HepG2 (cell line): Measurements from ENCODE around the gene TUT1. TPM values are rescaled to one million over a fixed set of nuclear protein-coding genes. Genes with fewer than 3 reads are reported as not detected.

Experiments used
- ATAC-seq: fragments of 200-7000 bp; cut with Tn5 transposase; 3 replicates; pipeline ENCODE4 v1.9.1; 2020; ENCODE audit warnings: mild to moderate bottlenecking, moderate library complexity
- BruUV-seq: library from RNA; stranded (reverse); fragments of 400-500 nt; replicated peaks from 2 replicates; lab custom pipeline; 2021; lab: Mats Ljungman, UMichigan
- CTCF ChIA-PET: fragments of 300-600 bp; formaldehyde crosslinking; extraction: SDS; loops from one replicate; lab custom pipeline; 2021; ENCODE audit warnings: low total read pairs, inconsistent platforms, low intra/inter-chr PET ratio; lab: Yijun Ruan, JAX
- POLR2A ChIA-PET: fragments of 350-600 bp; sonication (Branson Sonifier 250); formaldehyde crosslinking; loops from one replicate; lab custom pipeline; 2020; ENCODE audit warnings: antibody characterized with exemption, inconsistent platforms; lab: Yijun Ruan, JAX
- DNase-seq: peaks from one replicate; pipeline ENCODE4 v3.0.0-alpha.2; 2015; ENCODE audit warnings: low spot score
- FAIRE-seq: peaks from 3 replicates; lab custom pipeline; 2011; peaks lifted over from hg19 to GRCh38; lab: Jason Lieb, UNC
- H2AFZ ChIP-seq: one replicate; pipeline ENCODE4 v1.6.1; 2011; ENCODE audit warnings: low read length, inconsistent platforms
- H3K27ac ChIP-seq: fragments of 300-600 bp; 3 replicates; pipeline ENCODE4 v1.8.0; 2011; ENCODE audit warnings: mixed run types, mild to moderate bottlenecking, mixed read lengths, low read length, inconsistent platforms; ENCODE audit not compliant: insufficient read depth; ENCODE audit errors: extremely low read length
- H3K27me3 ChIP-seq, 2 experiments: fragments of 200-600 bp in 1 of 2; 2 replicates in 1 of 2; 3 replicates in 1 of 2; pipeline versions ENCODE4 v1.6.0 to v1.8.0; 2011; ENCODE audit warnings: low read length in 2 of 2, mild to moderate bottlenecking in 2 of 2, moderate library complexity in 2 of 2, inconsistent platforms in 1 of 2; ENCODE audit not compliant: insufficient read depth in 2 of 2, control insufficient read depth in 1 of 2
- H3K36me3 ChIP-seq, 2 experiments: fragments of 200-600 bp in 1 of 2; replicated peaks in 1 of 2; 2 replicates in 1 of 2; 3 replicates in 1 of 2; pipeline versions ENCODE4 v1.5.1 to v1.8.0; 2011; ENCODE audit warnings: low read length in 2 of 2, inconsistent platforms in 1 of 2; ENCODE audit not compliant: insufficient read depth in 2 of 2, control insufficient read depth in 1 of 2
- H3K4me1 ChIP-seq: 2 replicates; pipeline ENCODE4 v1.5.1; 2012; ENCODE audit warnings: low read length, inconsistent platforms; ENCODE audit not compliant: insufficient read depth
- H3K4me2 ChIP-seq: 2 replicates; pipeline ENCODE4 v1.6.0; 2011; ENCODE audit warnings: low read depth, low read length, inconsistent platforms
- H3K4me3 ChIP-seq, 3 experiments: fragments of 200-600 bp in 1 of 3; sonication (generic), shearing (Covaris generic) in 1 of 3; replicated peaks in 1 of 3; 2 replicates each; pipeline ENCODE4 v1.5.1; 2011 to 2016; ENCODE audit warnings: low read length in 3 of 3, inconsistent platforms in 2 of 3, low read depth in 2 of 3, mild to moderate bottlenecking in 2 of 3, control low read depth in 1 of 3, mixed read lengths in 1 of 3; ENCODE audit not compliant: insufficient read depth in 1 of 3
- H3K79me2 ChIP-seq: one replicate; pipeline ENCODE4 v1.6.1; 2011; ENCODE audit warnings: low read length, inconsistent platforms; ENCODE audit not compliant: insufficient read depth
- H3K9ac ChIP-seq: 2 replicates; pipeline ENCODE4 v1.6.0; 2011; ENCODE audit warnings: mild to moderate bottlenecking, low read depth, low read length, inconsistent platforms; ENCODE audit not compliant: insufficient read depth
- H3K9me3 ChIP-seq: 2 replicates; pipeline ENCODE4 v1.5.1; 2012; ENCODE audit warnings: mild to moderate bottlenecking, low read length
- H4K20me1 ChIP-seq: 2 replicates; pipeline ENCODE4 v1.6.0; 2011; ENCODE audit warnings: inconsistent platforms, mild to moderate bottlenecking, low read length, moderate library complexity; ENCODE audit not compliant: insufficient read depth
- GTF3A ChIP-seq: sonication (generic); formaldehyde crosslinking; conservative IDR thresholded peaks from 2 replicates; pipeline ENCODE4 v1.4.0; 2020; ENCODE audit warnings: mild to moderate bottlenecking, missing genetic modification reagents
- MTF1 ChIP-seq: sonication (generic); formaldehyde crosslinking; IDR thresholded peaks from 2 replicates; pipeline ENCODE4 v1.5.0; 2020; ENCODE audit warnings: missing genetic modification reagents
- RFX3 ChIP-seq: IDR thresholded peaks from 2 replicates; pipeline ENCODE4 v1.6.1; 2016; ENCODE audit warnings: missing biosample characterization, missing genetic modification reagents
- SSRP1 ChIP-seq: IDR thresholded peaks from 2 replicates; pipeline ENCODE4 v1.6.1; 2016; ENCODE audit warnings: control low read depth
- TCF7L2 ChIP-seq: IDR thresholded peaks from 2 replicates; pipeline ENCODE4 v1.6.1; 2011; ENCODE audit warnings: mild to moderate bottlenecking, low read depth, low read length, moderate library complexity
- YY1 ChIP-seq: IDR thresholded peaks from 2 replicates; pipeline ENCODE4 v1.6.1; 2011; ENCODE audit warnings: low read length, low read depth, moderate library complexity, mild to moderate bottlenecking; ENCODE audit not compliant: insufficient read depth, insufficient replicate concordance
- ZNF101 ChIP-seq: sonication (generic); formaldehyde crosslinking; IDR thresholded peaks from 2 replicates; pipeline ENCODE4 v1.4.0; 2020; ENCODE audit warnings: mild to moderate bottlenecking, low read depth, missing genetic modification reagents, borderline replicate concordance
- ZNF264 ChIP-seq: sonication (generic); formaldehyde crosslinking; IDR thresholded peaks from 2 replicates; pipeline ENCODE4 v1.4.0; 2020; ENCODE audit warnings: missing genetic modification reagents
- ZNF629 ChIP-seq: sonication (generic); formaldehyde crosslinking; conservative IDR thresholded peaks from 2 replicates; pipeline ENCODE4 v1.5.0; 2020; ENCODE audit warnings: missing genetic modification reagents
- WGBS: methylation state at CpG from one replicate; pipeline ENCODE4 v1.1.6; 2017; ENCODE audit warnings: low lambda C conversion rate; 5-methylcytosine and 5-hydroxymethylcytosine counted together
- in situ Hi-C: cut with HindIII; loops from 2 replicates; pipeline ENCODE4 v1.10.0; 2017; ENCODE audit warnings: low pct_unique_long_range_greater_than_20kb; ENCODE audit not compliant: extremely low pct_ligation_motif_present
- intact Hi-C: fragments of 100-400 bp; cut with micrococcal nuclease; formaldehyde crosslinking; loops from one replicate; pipeline ENCODE4 v1.10.0; 2022; ENCODE audit not compliant: unreplicated experiment
- polyA plus RNA-seq, 8 experiments: library from polyadenylated mRNA; depleted of rRNA in 3 of 8; stranded (reverse) in 7 of 8; unstranded in 1 of 8; fragments of >200 nt; fragmentation: Illumina TruSeq in 4 of 8; extraction: Trizol in 4 of 8; gene quantifications; 2 replicates each; pipeline versions ENCODE4 v1.2.1 to v1.2.3, GENCODE V29; 2011 to 2016; ENCODE audit warnings: low read depth in 4 of 8, missing spikeins in 1 of 8, mixed read lengths in 1 of 8; ENCODE audit not compliant: insufficient read depth in 1 of 8
- total RNA-seq, 5 experiments: library from RNA; depleted of rRNA; stranded (reverse); fragments of >200 nt; fragmentation: Illumina TruSeq; extraction: Trizol; gene quantifications; 2 replicates each; pipeline ENCODE4 v1.2.3, GENCODE V29; 2016; ENCODE audit warnings: low read depth in 1 of 5
- TF ChIP-seq, protein P1 (sequence below): sonication (generic); formaldehyde crosslinking; IDR thresholded peaks from 2 replicates; pipeline ENCODE4 v1.8.0; 2022; ENCODE audit warnings: mild to moderate bottlenecking, missing genetic modification reagents, borderline replicate concordance
- TF ChIP-seq, protein P2 (sequence below): sonication (generic); formaldehyde crosslinking; IDR thresholded peaks from 2 replicates; pipeline ENCODE4 v1.4.0; 2020; ENCODE audit warnings: mild to moderate bottlenecking, low read depth, missing genetic modification reagents

The TUT1 gene
- total and polyA plus RNA-seq, 2 of the 13 experiments (the other 11 are each of a cell fraction or from before 2014, with no cell fraction given) = 9.7 to 14.3 TPM

DNA sequence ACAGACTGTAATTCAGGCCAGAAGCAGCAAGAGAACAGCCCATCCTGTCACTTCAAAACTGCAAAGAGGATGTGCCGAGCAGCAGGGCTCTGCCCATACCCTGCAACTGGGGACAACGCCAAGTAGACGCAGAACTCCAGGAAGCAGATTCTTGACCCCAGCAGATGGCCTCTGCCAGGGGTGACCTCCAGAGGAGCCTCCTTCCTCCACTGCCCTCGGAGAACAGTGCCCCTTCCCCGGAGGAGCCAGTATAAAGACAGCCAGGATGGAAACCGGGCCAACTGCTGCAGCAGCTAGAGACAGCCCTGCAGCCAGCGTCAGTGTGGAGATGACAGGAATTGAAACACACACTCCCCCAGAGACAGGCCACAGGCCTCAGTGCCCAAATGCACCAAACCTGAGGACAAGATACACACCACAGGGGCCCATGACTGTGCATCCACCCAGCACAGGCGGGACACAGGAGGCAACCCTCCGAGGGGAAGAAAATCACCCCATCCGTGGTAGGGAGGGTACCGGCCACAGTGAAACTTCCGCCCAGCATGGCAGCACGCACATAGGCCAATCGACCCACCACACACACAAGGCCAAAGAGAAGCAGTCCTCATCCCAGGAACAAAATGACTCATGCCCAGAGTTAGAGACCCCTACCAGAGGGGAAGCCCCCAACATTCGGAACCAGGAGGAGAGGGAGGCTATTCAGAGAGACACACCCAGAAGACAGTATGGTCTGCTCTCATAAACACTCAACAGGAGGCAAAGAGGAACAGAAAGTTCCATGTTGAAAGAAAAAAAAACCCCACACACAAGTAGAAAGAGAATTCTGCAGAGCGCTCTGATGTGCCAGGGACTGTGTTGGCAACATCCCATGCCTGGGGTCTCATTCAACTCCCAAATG is 50.3 kb downstream of the TUT1 start:
- BruUV-seq = no TSS peak
- peaks cover 89% of the 10 kb centered on the region for H3K79me2 ChIP-seq
- FAIRE-seq (no peak), DNase-seq (no peak), ATAC-seq (no peak)
- no peak overlapping the region for H3K4me3 ChIP-seq
- H3K36me3 ChIP-seq = peaks cover 7 to 8% of the 10 kb centered on the region in 2 experiments; a peak in 4 of 5 replicates
- H3K9me3 ChIP-seq = no peaks in the 10 kb centered on the region
- no peak overlapping the region for H3K27ac ChIP-seq
- WGBS = 94% methylated on average over 6 of the region's 16 CpGs
- ChIA-PET CTCF (no interaction called here), POLR2A (interaction anchor here (0.8 kb wide), 1 partner anchor 124 kb away, joined by 3 read pairs; the partner anchor contains the start of genes C11orf98 and CSKMT)
- intact Hi-C loops (loop anchor here (10.0 kb wide), 1 partner anchor 146 kb away; no protein-coding TSS in a partner anchor), in situ Hi-C loops (loop anchor here (5.0 kb wide), 1 partner anchor 34 kb away; no protein-coding TSS in a partner anchor)
- no peak overlapping the region for H3K4me2 ChIP-seq
- no peak overlapping the region for H3K9ac ChIP-seq
- peaks cover 57% of the 10 kb centered on the region for H3K4me1 ChIP-seq
- no peak overlapping the region for H2AFZ ChIP-seq
- TF ChIP-seq, protein P1, sequence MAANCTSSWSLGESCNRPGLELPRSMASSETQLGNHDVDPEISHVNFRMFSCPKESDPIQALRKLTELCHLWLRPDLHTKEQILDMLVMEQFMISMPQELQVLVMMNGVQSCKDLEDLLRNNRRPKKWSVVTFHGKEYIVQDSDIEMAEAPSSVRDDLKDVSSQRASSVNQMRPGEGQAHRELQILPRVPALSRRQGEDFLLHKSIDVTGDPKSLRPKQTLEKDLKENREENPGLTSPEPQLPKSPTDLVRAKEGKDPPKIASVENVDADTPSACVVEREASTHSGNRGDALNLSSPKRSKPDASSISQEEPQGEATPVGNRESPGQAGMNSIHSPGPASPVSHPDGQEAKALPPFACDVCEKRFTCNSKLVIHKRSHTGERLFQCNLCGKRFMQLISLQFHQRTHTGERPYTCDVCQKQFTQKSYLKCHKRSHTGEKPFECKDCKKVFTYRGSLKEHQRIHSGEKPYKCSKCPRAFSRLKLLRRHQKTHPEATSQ = no peak
- TF ChIP-seq GTF3A (no peak), ZNF629 (no peak), RFX3 (CRISPR knock-in tag) (no peak), ZNF101 (CRISPR knock-in tag) (no peak), TCF7L2 (no peak), SSRP1 (CRISPR knock-in tag) (no peak), YY1 (no peak), MTF1 (CRISPR knock-in tag) (no peak), ZNF264 (no peak)
- TF ChIP-seq, protein P2, sequence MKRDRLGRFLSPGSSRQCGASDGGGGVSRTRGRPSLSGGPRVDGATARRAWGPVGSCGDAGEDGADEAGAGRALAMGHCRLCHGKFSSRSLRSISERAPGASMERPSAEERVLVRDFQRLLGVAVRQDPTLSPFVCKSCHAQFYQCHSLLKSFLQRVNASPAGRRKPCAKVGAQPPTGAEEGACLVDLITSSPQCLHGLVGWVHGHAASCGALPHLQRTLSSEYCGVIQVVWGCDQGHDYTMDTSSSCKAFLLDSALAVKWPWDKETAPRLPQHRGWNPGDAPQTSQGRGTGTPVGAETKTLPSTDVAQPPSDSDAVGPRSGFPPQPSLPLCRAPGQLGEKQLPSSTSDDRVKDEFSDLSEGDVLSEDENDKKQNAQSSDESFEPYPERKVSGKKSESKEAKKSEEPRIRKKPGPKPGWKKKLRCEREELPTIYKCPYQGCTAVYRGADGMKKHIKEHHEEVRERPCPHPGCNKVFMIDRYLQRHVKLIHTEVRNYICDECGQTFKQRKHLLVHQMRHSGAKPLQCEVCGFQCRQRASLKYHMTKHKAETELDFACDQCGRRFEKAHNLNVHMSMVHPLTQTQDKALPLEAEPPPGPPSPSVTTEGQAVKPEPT (CRISPR knock-in tag) = no peak
- H3K27me3 ChIP-seq = no peaks in the 10 kb centered on the region
- H4K20me1 ChIP-seq = peaks cover 87% of the 10 kb centered on the region
